GM23338 (cell line): ENCODE data around the gene TOP2A. TPM values are rescaled to one million over a fixed set of nuclear protein-coding genes. Genes with fewer than 3 reads are reported as not detected.

Experiments used
- CTCF ChIP-seq, 2 experiments: fragments of 200-600 bp in 1 of 2; sonication (generic) in 1 of 2; conservative IDR thresholded peaks; 2 replicates each; pipeline versions ENCODE4 v1.5.1 to v1.6.1; 2016 to 2017; ENCODE audit warnings: antibody characterized with exemption in 2 of 2, low read depth in 2 of 2, mild to moderate bottlenecking in 2 of 2, moderate library complexity in 1 of 2
- ETS1 ChIP-seq: IDR thresholded peaks from 2 replicates; pipeline ENCODE4 v1.6.1; 2016; ENCODE audit warnings: antibody characterized with exemption
- EZH2 ChIP-seq: fragments of 200-600 bp; sonication (generic); IDR thresholded peaks from one replicate; pipeline ENCODE4 v1.8.0; 2017; ENCODE audit warnings: antibody characterized with exemption, mild to moderate bottlenecking, low read depth; ENCODE audit not compliant: unreplicated experiment
- JUNB ChIP-seq: IDR thresholded peaks from one replicate; pipeline ENCODE4 v1.6.1; 2016; ENCODE audit warnings: antibody characterized with exemption; ENCODE audit not compliant: unreplicated experiment
- NANOG ChIP-seq: IDR thresholded peaks from 2 replicates; pipeline ENCODE4 v1.6.1; 2016; ENCODE audit warnings: antibody characterized with exemption, borderline replicate concordance
- POLR2AphosphoS5 ChIP-seq: IDR thresholded peaks from 2 replicates; pipeline ENCODE4 v1.6.1; 2016; ENCODE audit warnings: antibody characterized with exemption, low read depth
- STAT1 ChIP-seq: IDR thresholded peaks from one replicate; pipeline ENCODE4 v1.6.1; 2016; ENCODE audit warnings: antibody characterized with exemption; ENCODE audit not compliant: unreplicated experiment
- ZNF114 ChIP-seq: fragments of 250-450 bp; sonication (Bioruptor Pico); IDR thresholded peaks from 2 replicates; pipeline ENCODE4 v1.5.0; 2020; ENCODE audit warnings: mild to moderate bottlenecking, moderate library complexity
- ZNF331 ChIP-seq: fragments of 250-450 bp; sonication (Bioruptor Pico); IDR thresholded peaks from 2 replicates; pipeline ENCODE4 v1.5.0; 2020; ENCODE audit warnings: low read depth, mild to moderate bottlenecking, moderate library complexity
- ZNF462 ChIP-seq: fragments of 250-450 bp; sonication (Bioruptor Pico); IDR thresholded peaks from 2 replicates; pipeline ENCODE4 v1.5.0; 2020; ENCODE audit warnings: mild to moderate bottlenecking, moderate library complexity
- polyA plus RNA-seq: library from polyadenylated mRNA; unstranded; fragments of >200 nt; fragmentation: Nextera tagmentation; extraction: Ambion mirVana; gene quantifications from 2 replicates; pipeline ENCODE4 v1.2.1, GENCODE V29; 2016
- small RNA-seq: library from RNA; depleted of rRNA; stranded (forward); fragments of <200 nt; gene quantifications from one replicate; pipeline ENCODE3, GENCODE V24; 2014; ENCODE audit warnings: low replicate concordance
- total RNA-seq: library from RNA; depleted of rRNA; stranded (reverse); fragments of >200 nt; shearing (Covaris generic); gene quantifications from 2 replicates; pipeline ENCODE4 v1.2.3, GENCODE V29; 2014; rRNA removed

TOP2A gene
- total and polyA plus RNA-seq, 2 experiments from 2014 or later: 263 to 442 TPM

- no peak for TF ChIP-seq ZNF462
- no peak for TF ChIP-seq ZNF114 (CRISPR knock-in tag)
- no peak for TF ChIP-seq ZNF331
- no peak for TF ChIP-seq NANOG
- no peak for TF ChIP-seq POLR2AphosphoS5
- TF ChIP-seq STAT1: no peak
- no peak for TF ChIP-seq CTCF (conservative IDR thresholded peaks at IDR 0.05; ENCODE audit: low read depth in 2 of 2)
- TF ChIP-seq EZH2: no peak
- no peak for TF ChIP-seq ETS1
- TF ChIP-seq JUNB: no peak
Observed at GRCh38 chr17:40338941-40339649, 78.6 kb downstream of the TOP2A start (continued).

Small RNA genes lying within 50 kb of the gene (small RNA-seq; reads per million reads assigned to genes)
- not detected for gene RF00019
- gene RNA5SP441: not detected

Other genes starting within 250 kb of the TOP2A start
- 10.4 and 14.0 TPM in 2 replicates for gene RAPGEFL1, start 240.4 kb downstream of the TOP2A start, total RNA-seq
- 5.0 and 6.7 TPM in 2 replicates for gene RAPGEFL1, start 240.4 kb downstream of the TOP2A start, polyA plus RNA-seq
- 9.2 and 10.8 TPM in 2 replicates for gene WIPF2, start 198.6 kb downstream of the TOP2A start, total RNA-seq
- 9.2 and 11.7 TPM in 2 replicates for gene WIPF2, start 198.6 kb downstream of the TOP2A start, polyA plus RNA-seq
- gene CDC6, start 130.0 kb downstream of the TOP2A start, total RNA-seq: 75.5 and 79.9 TPM in 2 replicates
- gene CDC6, start 130.0 kb downstream of the TOP2A start, polyA plus RNA-seq: 40.6 and 46.2 TPM in 2 replicates
- gene RARA, start 108.7 kb downstream of the TOP2A start, total RNA-seq: 15.9 and 17.8 TPM in 2 replicates
- 7.4 and 8.7 TPM in 2 replicates for gene RARA, start 108.7 kb downstream of the TOP2A start, polyA plus RNA-seq
- gene GJD3, start 53.2 kb downstream of the TOP2A start, total RNA-seq: 1.4 and 2.8 TPM in 2 replicates
- not detected in 2 replicates for gene GJD3, start 53.2 kb downstream of the TOP2A start, polyA plus RNA-seq
- gene IGFBP4, start 25.6 kb upstream of the TOP2A start, total RNA-seq: 78.9 and 87.2 TPM in 2 replicates
- 37.6 and 38.7 TPM in 2 replicates for gene IGFBP4, start 25.6 kb upstream of the TOP2A start, polyA plus RNA-seq
- gene TNS4, start 83.7 kb upstream of the TOP2A start, total RNA-seq: 0.08 and 4.9 TPM in 2 replicates
- gene TNS4, start 83.7 kb upstream of the TOP2A start, polyA plus RNA-seq: 0.31 and 0.64 TPM in 2 replicates
- 0.59 TPM in 1 of 2 replicates, not detected in the other for gene CCR7, start 147.6 kb upstream of the TOP2A start, total RNA-seq
- gene CCR7, start 147.6 kb upstream of the TOP2A start, polyA plus RNA-seq: 0.37 and 0.75 TPM in 2 replicates
- 77.6 and 101 TPM in 2 replicates for gene SMARCE1, start 229.9 kb upstream of the TOP2A start, total RNA-seq
- gene SMARCE1, start 229.9 kb upstream of the TOP2A start, polyA plus RNA-seq: 230 and 258 TPM in 2 replicates
- gene KRT222, start 247.3 kb upstream of the TOP2A start, total RNA-seq: 0.12 TPM in 1 of 2 replicates, not detected in the other
- gene KRT222, start 247.3 kb upstream of the TOP2A start, polyA plus RNA-seq: 0.49 TPM in 1 of 2 replicates, not detected in the other